ENCODE results near the gene FER1L5.
A peak's percentile ranks its signal among the peaks of the same experiment; 100 is the strongest.

Gene FER1L5

GRCh38 chr2:96698221-96698861 lies 55.8 kb downstream of the FER1L5 start:
- DNase-seq (ENCODE audit: low spot score), result no peak

GRCh38 chr2:96699021-96699420 lies 56.5 kb downstream of the FER1L5 start:
- DNase-seq (ENCODE audit: low spot score), result no peak

GRCh38 chr2:96699621-96700020 lies 57.1 kb downstream of the FER1L5 start:
- peak; percentile 52 for DNase-seq (ENCODE audit: low spot score)

GRCh38 chr2:96700086-96700485 lies 57.5 kb downstream of the FER1L5 start:
- DNase-seq (ENCODE audit: low spot score), result no peak

GRCh38 chr2:96701636-96702035 lies 59.1 kb downstream of the FER1L5 start:
- no peak for DNase-seq (ENCODE audit: low spot score)

- no peak for DNase-seq (ENCODE audit: low spot score)
Measured at GRCh38 chr2:96702098-96702785, 59.7 kb downstream of the FER1L5 start.

GRCh38 chr2:96703021-96703751 lies 60.6 kb downstream of the FER1L5 start:
- no peak for DNase-seq (ENCODE audit: low spot score)

GRCh38 chr2:96710985-96711384 lies 68.4 kb downstream of the FER1L5 start:
- no peak for DNase-seq (ENCODE audit: low spot score)

- no peak for DNase-seq (ENCODE audit: low spot score)
Measured at GRCh38 chr2:96715658-96716057, 73.1 kb downstream of the FER1L5 start.

GRCh38 chr2:96716388-96716787 lies 73.8 kb downstream of the FER1L5 start:
- no peak for DNase-seq (ENCODE audit: low spot score)

- no peak for DNase-seq (ENCODE audit: low spot score)
Measured at GRCh38 chr2:96726131-96726530, 83.6 kb downstream of the FER1L5 start.

- DNase-seq (ENCODE audit: low spot score), result no peak
Measured at GRCh38 chr2:96727431-96727830, 84.9 kb downstream of the FER1L5 start.

GRCh38 chr2:96729748-96730147 lies 87.2 kb downstream of the FER1L5 start:
- DNase-seq (ENCODE audit: low spot score), result no peak

GRCh38 chr2:96730212-96730611 lies 87.6 kb downstream of the FER1L5 start:
- DNase-seq (ENCODE audit: low spot score), result no peak

GRCh38 chr2:96733931-96734330 lies 91.4 kb downstream of the FER1L5 start:
- DNase-seq (ENCODE audit: low spot score), result no peak

GRCh38 chr2:96734880-96735583 lies 92.5 kb downstream of the FER1L5 start:
- peak; percentile 11 for DNase-seq (ENCODE audit: low spot score)

GRCh38 chr2:96737251-96737650 lies 94.7 kb downstream of the FER1L5 start:
- DNase-seq (ENCODE audit: low spot score), result peak; percentile 9

- DNase-seq (ENCODE audit: low spot score), result peak; percentile 17
Measured at GRCh38 chr2:96737831-96738230, 95.3 kb downstream of the FER1L5 start.

- DNase-seq (ENCODE audit: low spot score), result no peak
Measured at GRCh38 chr2:96739076-96739632, 96.6 kb downstream of the FER1L5 start.

GRCh38 chr2:96739633-96740428 lies 97.3 kb downstream of the FER1L5 start, which contains the start of gene LMAN2L:
TSS of gene LMAN2L (minus strand) at chr2:96740064. CDS start at chr2:96740040, 24 bp downstream.
- DNase-seq (ENCODE audit: low spot score), result peak; percentile 97

GRCh38 chr2:96747061-96747617 lies 104.6 kb downstream of the FER1L5 start:
- DNase-seq (ENCODE audit: low spot score), result no peak

Data from left forelimb (tissue), 1 donor.